GM12878 (cell line): ENCODE results near the gene MYO15A. TPM values are rescaled to one million over a fixed set of nuclear protein-coding genes. Genes with fewer than 3 reads are reported as not detected.

ENCODE experiments used
- ATAC-seq: fragments of 200-7000 bp; cut with Tn5 transposase; 3 replicates; pipeline ENCODE4 v1.9.1; 2020; ENCODE audit warnings: mild to moderate bottlenecking, moderate library complexity
- BruUV-seq: library from RNA; stranded (reverse); fragments of 400-500 nt; replicated peaks from 2 replicates; lab custom pipeline; 2021; lab: Mats Ljungman, UMichigan
- CTCF ChIA-PET: fragments of 300-600 bp; sonication (Branson Sonifier 250); formaldehyde crosslinking; extraction: SDS; loops from one replicate; lab custom pipeline; 2021; ENCODE audit warnings: inconsistent platforms; lab: Yijun Ruan, JAX
- POLR2A ChIA-PET: fragments of 350-600 bp; formaldehyde crosslinking; extraction: SDS; loops from one replicate; lab custom pipeline; 2021; ENCODE audit warnings: inconsistent platforms; lab: Charles Lee
- RAD21 ChIA-PET: fragments of 300-600 bp; sonication (Branson Sonifier 250); formaldehyde crosslinking; loops from one replicate; lab custom pipeline; 2023; ENCODE audit warnings: antibody characterized with exemption; ENCODE audit not compliant: unreplicated experiment; lab: Charles Lee
- SMC1A ChIA-PET: fragments of 300-600 bp; sonication (Branson Sonifier 250); formaldehyde crosslinking; loops from one replicate; lab custom pipeline; 2023; ENCODE audit not compliant: unreplicated experiment, uncharacterized antibody; lab: Charles Lee
- DNase-seq: peaks from one replicate; pipeline ENCODE4 v3.0.0-alpha.2; 2011; ENCODE audit warnings: low read depth, low spot score
- FAIRE-seq: peaks from 3 replicates; lab custom pipeline; 2011; peaks lifted over from hg19 to GRCh38; lab: Jason Lieb, UNC
- H2AFZ ChIP-seq: 2 replicates; pipeline ENCODE4 v1.6.0; 2011; ENCODE audit warnings: low read depth, low read length, control low read depth; ENCODE audit not compliant: control insufficient read depth
- H3K27ac ChIP-seq: 2 replicates; pipeline ENCODE4 v1.5.1; 2011; ENCODE audit warnings: control low read depth; ENCODE audit not compliant: control insufficient read depth, insufficient read depth
- H3K27me3 ChIP-seq, 2 experiments: replicated peaks in 1 of 2; 2 replicates each; pipeline versions ENCODE4 v1.6.0 to v1.6.1; 2011; ENCODE audit warnings: low read length in 1 of 2; ENCODE audit not compliant: control insufficient read depth in 2 of 2, insufficient read depth in 2 of 2
- H3K36me3 ChIP-seq, 2 experiments: 2 replicates each; pipeline ENCODE4 v1.5.1; 2011; ENCODE audit warnings: low read length in 1 of 2; ENCODE audit not compliant: control insufficient read depth in 2 of 2, insufficient read depth in 2 of 2
- H3K4me1 ChIP-seq: 2 replicates; pipeline ENCODE4 v1.6.1; 2011; ENCODE audit warnings: mild to moderate bottlenecking, low read length, moderate library complexity, mixed read lengths; ENCODE audit not compliant: control insufficient read depth, insufficient read depth
- H3K4me2 ChIP-seq: 2 replicates; pipeline ENCODE4 v1.6.0; 2011; ENCODE audit warnings: control low read depth; ENCODE audit not compliant: control insufficient read depth, insufficient read depth
- H3K4me3 ChIP-seq: fragments of 200-600 bp; sonication (generic); 2 replicates; pipeline ENCODE4 v1.5.1; 2016
- H3K79me2 ChIP-seq: 2 replicates; pipeline ENCODE4 v1.6.0; 2011; ENCODE audit warnings: low read length; ENCODE audit not compliant: control insufficient read depth, insufficient read depth
- H3K9ac ChIP-seq: 2 replicates; pipeline ENCODE4 v1.8.0; 2011; ENCODE audit warnings: low read length, control low read depth, mixed read lengths; ENCODE audit not compliant: control insufficient read depth, insufficient read depth
- H3K9me3 ChIP-seq: replicated peaks from 3 replicates; pipeline ENCODE4 v1.5.1; 2011; ENCODE audit warnings: mild to moderate bottlenecking, low read length; ENCODE audit not compliant: control insufficient read depth, insufficient read depth
- H4K20me1 ChIP-seq: 2 replicates; pipeline ENCODE4 v1.6.0; 2011; ENCODE audit not compliant: control insufficient read depth, insufficient read depth
- IRF4 ChIP-seq: IDR thresholded peaks from 2 replicates; pipeline ENCODE4 v1.6.1; 2011; ENCODE audit warnings: low read depth, low read length
- NFIC ChIP-seq: IDR thresholded peaks from 2 replicates; pipeline ENCODE4 v1.6.1; 2012; ENCODE audit warnings: low read depth, mild to moderate bottlenecking, inconsistent platforms, low read length, moderate library complexity
- NR2C2 ChIP-seq: IDR thresholded peaks from 2 replicates; pipeline ENCODE4 v1.6.1; 2011; ENCODE audit warnings: borderline replicate concordance, low read depth; ENCODE audit not compliant: control insufficient read depth, insufficient read length
- PRDM15 ChIP-seq: fragments of 450-650 bp; formaldehyde crosslinking; IDR thresholded peaks from 2 replicates; pipeline ENCODE4 v1.4.0; 2020; ENCODE audit warnings: mild to moderate bottlenecking, moderate library complexity
- RBBP5 ChIP-seq: fragments of 200-600 bp; sonication (generic); conservative IDR thresholded peaks from 2 replicates; pipeline ENCODE4 v1.6.1; 2016
- RELB ChIP-seq: fragments of 450-650 bp; IDR thresholded peaks from 2 replicates; pipeline ENCODE4 v1.6.1; 2017; ENCODE audit warnings: low read depth, mild to moderate bottlenecking, moderate library complexity
- STAT3 ChIP-seq: IDR thresholded peaks from 2 replicates; pipeline ENCODE4 v1.6.1; 2011; ENCODE audit warnings: low read depth, low read length, improper control_type of control experiment
- ZBTB4 ChIP-seq: fragments of 450-650 bp; formaldehyde crosslinking; IDR thresholded peaks from 2 replicates; pipeline ENCODE4 v1.4.0; 2022; ENCODE audit warnings: mild to moderate bottlenecking, moderate library complexity
- WGBS: methylation state at CpG from one replicate; pipeline ENCODE4 v1.1.6; 2016; ENCODE audit warnings: low lambda C conversion rate; ENCODE audit not compliant: insufficient replicate concordance, insufficient coverage; ENCODE audit errors: missing lambda C conversion rate; 5-methylcytosine and 5-hydroxymethylcytosine counted together
- in situ Hi-C: fragments of 300-500 bp; cut with MboI; formaldehyde crosslinking; loops from 9 replicates; pipeline ENCODE4 v1.14.3; 2018; ENCODE audit warnings: mixed read lengths
- intact Hi-C: fragments of 100-400 bp; cut with micrococcal nuclease; formaldehyde crosslinking; loops from one replicate; pipeline ENCODE4 v1.14.2; 2022; ENCODE audit not compliant: unreplicated experiment
- polyA plus RNA-seq, 11 experiments: library from polyadenylated mRNA; depleted of rRNA in 4 of 11; unstranded in 6 of 11; stranded (reverse) in 5 of 11; fragments of >200 nt; fragmentation: Nextera tagmentation in 4 of 11; fragmentation: Illumina TruSeq in 1 of 11; extraction: Ambion mirVana in 4 of 11; extraction: Trizol in 1 of 11; gene quantifications; 1 replicate in 1 of 11; 2 replicates in 10 of 11; pipeline versions ENCODE4 v1.2.1 to v1.2.3, GENCODE V29; 2011 to 2016; ENCODE audit warnings: inconsistent platforms in 2 of 11, missing spikeins in 2 of 11, low read depth in 1 of 11
- total RNA-seq, 4 experiments: library from RNA; depleted of rRNA in 3 of 4; stranded (reverse); fragments of >200 nt in 3 of 4; fragmentation: Illumina TruSeq in 1 of 4; extraction: Trizol in 1 of 4; gene quantifications; 2 replicates each; pipeline versions ENCODE4 v1.2.1 to v1.2.3, GENCODE V29; 2013 to 2021

MYO15A gene
- total and polyA plus RNA-seq, 10 of the 15 experiments (the other 5 are each of a cell fraction or from before 2014, with no cell fraction given) = 0.03 to 0.77 (median 0.21) TPM; not detected in 4

GRCh38 chr17:18159551-18160120 is 51.1 kb downstream of the MYO15A start:
- Histone ChIP-seq H2AFZ (no peak overlapping the region), H4K20me1 (no peaks in the 10 kb centered on the region), H3K4me2 (no peak overlapping the region), H3K36me3 (no peaks in the 10 kb centered on the region), H3K27me3 (no peaks in the 10 kb centered on the region), H3K9me3 (no peaks in the 10 kb centered on the region), H3K4me3 (no peak overlapping the region), H3K79me2 (no peaks in the 10 kb centered on the region), H3K9ac (no peak overlapping the region), H3K27ac (no peak overlapping the region), H3K4me1 (peaks cover 41% of the 10 kb centered on the region)
- TF ChIP-seq RBBP5 (no peak), IRF4 (no peak), RELB (no peak), STAT3 (no peak), NFIC (no peak), NR2C2 (no peak), ZBTB4 (CRISPR knock-in tag) (no peak), PRDM15 (no peak)
- WGBS = 77% methylated on average over 3 of the region's 3 CpGs
- FAIRE-seq (no peak), DNase-seq (no peak), ATAC-seq (no peak)
- in situ Hi-C loops = no loop called here
- CTCF ChIA-PET = no interaction called here
- no TSS peak for BruUV-seq
- RAD21 ChIA-PET = no interaction called here
- SMC1A ChIA-PET = no interaction called here
- intact Hi-C loops = no loop called here
- POLR2A ChIA-PET = interaction anchor here (1.4 to 4.2 kb wide), 2 partner anchors 23 to 155 kb away, joined by 3 to 23 read pairs; partner anchors contain the start of genes ALKBH5, SMCR8 and TOP3A
